T-helper 1 cell (primary cell): ENCODE results near the gene ATP8B1.
"Not testable (repeated sequence)": the region's sequence is repeated elsewhere in the genome, so short reads cannot be mapped to it uniquely, and the experiment has no call there.

Experiments used
- DNase-seq, 5 donors: peaks; one replicate each; pipeline ENCODE4 v3.0.0-alpha.2; 2012 to 2020
- total RNA-seq, 4 donors: gene quantifications; one replicate each; lab custom pipeline; 2026; lab: John Stamatoyannopoulos, UW

The ATP8B1 gene
- 0 to 0.08 (median 0) reads per million in 4 donors for total RNA-seq

- no peak for DNase-seq
Measured at GRCh38 chr18:57803103-57803969, at the start of gene ATP8B1. Gene ATP8B1, minus strand, starts transcription at chr18:57803315. Its CDS starts 71,508 bp downstream, at chr18:57731807.

GRCh38 chr18:57850063-57850462 is 46.9 kb upstream of the ATP8B1 start:
- no peak for DNase-seq

- not testable (repeated sequence) for DNase-seq
Measured at GRCh38 chr18:57848374-57848773, 45.3 kb upstream of the ATP8B1 start.

- DNase-seq: not testable (repeated sequence)
Measured at GRCh38 chr18:57847431-57847830, 44.3 kb upstream of the ATP8B1 start.

GRCh38 chr18:57846258-57846657 is 43.1 kb upstream of the ATP8B1 start:
- DNase-seq: no peak

- no peak for DNase-seq
Measured at GRCh38 chr18:57845605-57846074, 42.5 kb upstream of the ATP8B1 start.

GRCh38 chr18:57844319-57844718 is 41.2 kb upstream of the ATP8B1 start:
- DNase-seq: no peak

GRCh38 chr18:57843386-57843785 is 40.3 kb upstream of the ATP8B1 start:
- no peak for DNase-seq

GRCh38 chr18:57841568-57841967 is 38.5 kb upstream of the ATP8B1 start:
- DNase-seq: peak in 1 of 5 donors; percentile 68

- DNase-seq: no peak
Measured at GRCh38 chr18:57839942-57840381, 36.8 kb upstream of the ATP8B1 start.

- peak in 1 of 5 donors; percentile 78 for DNase-seq
Measured at GRCh38 chr18:57837917-57838548, 34.9 kb upstream of the ATP8B1 start.

GRCh38 chr18:57836557-57836956 is 33.4 kb upstream of the ATP8B1 start:
- DNase-seq: no peak

- DNase-seq: no peak
Measured at GRCh38 chr18:57835904-57836303, 32.8 kb upstream of the ATP8B1 start.

GRCh38 chr18:57834616-57835015 is 31.5 kb upstream of the ATP8B1 start:
- no peak for DNase-seq

- DNase-seq: peak in 1 of 5 donors; percentile 61
Measured at GRCh38 chr18:57833441-57834101, 30.5 kb upstream of the ATP8B1 start.

- DNase-seq: no peak
Measured at GRCh38 chr18:57832730-57833129, 29.6 kb upstream of the ATP8B1 start.

- no peak for DNase-seq
Measured at GRCh38 chr18:57831597-57832377, 28.7 kb upstream of the ATP8B1 start.

GRCh38 chr18:57827646-57828045 is 24.5 kb upstream of the ATP8B1 start:
- DNase-seq: no peak

- no peak for DNase-seq
Measured at GRCh38 chr18:57826252-57826651, 23.1 kb upstream of the ATP8B1 start.

- DNase-seq: not testable (repeated sequence)
Measured at GRCh38 chr18:57820583-57820982, 17.5 kb upstream of the ATP8B1 start.

- DNase-seq: no peak
Measured at GRCh38 chr18:57819671-57820460, 16.8 kb upstream of the ATP8B1 start.
